ENCODE data around the gene GBA3.

GRCh38 chr4:22850630-22851029 lies 157.9 kb downstream of the GBA3 start:
- TF ChIP-seq CTCF (IDR thresholded peaks at IDR 0.05): no peak
- no peak for TF ChIP-seq POLR2A (IDR thresholded peaks at IDR 0.05)

Measured in body of pancreas (tissue), 4 donors.